GM19023 (cell line): Measurements from ENCODE around the gene SGTA.
"Not testable (repeated sequence)": the region's sequence is repeated elsewhere in the genome, so short reads cannot be mapped to it uniquely, and the experiment has no call there.

ENCODE experiments used
- ATAC-seq: cut with Tn5 transposase; IDR thresholded peaks from one replicate; pipeline ENCODE4 v1.9.1; 2021; ENCODE audit warnings: mild to moderate bottlenecking, moderate library complexity; ENCODE audit not compliant: unreplicated experiment

Gene SGTA

GRCh38 chr19:2782936-2783780, at the start of gene SGTA:
TSS of gene SGTA (minus strand) at chr19:2783273. CDS start at chr19:2769068, 14,205 bp downstream.
- peak; percentile 82 for ATAC-seq

GRCh38 chr19:2827840-2828489, 44.9 kb upstream of the SGTA start:
- no peak for ATAC-seq

DNA sequence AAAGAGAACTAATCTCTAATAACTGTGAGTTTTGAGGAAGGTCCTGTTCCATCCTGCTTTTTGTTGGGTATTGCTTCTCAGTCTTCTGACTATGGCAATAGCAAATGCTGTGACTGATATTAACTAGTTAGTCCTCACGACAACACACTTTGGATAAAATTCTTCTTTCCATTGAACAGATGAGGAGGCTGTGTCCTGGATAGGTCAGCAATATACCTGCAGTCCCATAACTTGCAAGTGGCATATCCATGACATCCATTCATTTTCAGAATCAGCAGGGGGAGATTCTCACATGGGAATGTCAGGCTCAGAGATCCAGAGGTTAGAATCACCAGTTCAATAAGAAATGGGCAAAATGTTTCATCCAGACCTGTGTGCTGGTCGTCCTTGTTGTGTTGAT, 43.9 kb upstream of the SGTA start:
- ATAC-seq: no peak

DNA sequence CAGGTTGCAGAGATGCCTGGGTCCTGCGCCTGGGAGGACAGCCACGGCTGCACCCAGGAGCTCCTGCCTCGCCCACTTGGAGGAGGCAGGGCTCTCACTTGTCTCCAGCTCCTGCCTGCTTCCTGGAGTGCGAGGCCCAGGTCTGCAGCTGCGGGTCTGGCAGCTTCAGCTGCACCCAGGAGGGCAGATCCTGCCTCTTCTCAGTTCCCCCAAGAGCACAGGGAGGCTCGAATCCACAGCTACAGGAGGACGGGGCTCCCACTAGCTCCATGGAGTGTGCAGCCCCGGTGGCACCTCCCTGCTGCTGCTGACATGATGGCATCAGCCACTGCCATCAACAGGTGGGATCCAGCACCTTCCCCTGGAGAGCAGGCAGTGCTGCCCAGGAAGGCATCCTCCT, 41.1 kb upstream of the SGTA start:
- no peak for ATAC-seq

GRCh38 chr19:2823646-2824045, 40.6 kb upstream of the SGTA start:
- ATAC-seq: no peak

DNA sequence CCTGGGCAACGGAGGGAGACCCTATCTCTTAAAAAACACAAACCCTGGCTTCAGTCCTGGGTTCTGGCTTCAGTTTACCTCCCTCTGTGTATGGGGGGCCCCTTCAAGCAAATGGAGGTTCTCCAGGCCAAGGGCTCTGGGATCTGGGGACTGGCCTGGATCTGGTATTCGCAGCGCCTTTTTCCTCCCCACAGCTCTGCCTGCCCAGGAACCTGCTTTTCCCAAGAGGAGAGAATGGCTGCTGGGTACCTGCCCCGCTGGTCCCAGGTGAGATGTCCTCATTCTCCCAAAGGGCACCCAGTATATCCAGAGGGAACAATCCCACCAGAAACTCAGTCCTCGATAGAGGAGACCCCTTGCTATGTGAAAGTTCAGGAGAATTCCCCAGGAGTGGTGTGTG, 39.8 kb upstream of the SGTA start:
- ATAC-seq: no peak

DNA sequence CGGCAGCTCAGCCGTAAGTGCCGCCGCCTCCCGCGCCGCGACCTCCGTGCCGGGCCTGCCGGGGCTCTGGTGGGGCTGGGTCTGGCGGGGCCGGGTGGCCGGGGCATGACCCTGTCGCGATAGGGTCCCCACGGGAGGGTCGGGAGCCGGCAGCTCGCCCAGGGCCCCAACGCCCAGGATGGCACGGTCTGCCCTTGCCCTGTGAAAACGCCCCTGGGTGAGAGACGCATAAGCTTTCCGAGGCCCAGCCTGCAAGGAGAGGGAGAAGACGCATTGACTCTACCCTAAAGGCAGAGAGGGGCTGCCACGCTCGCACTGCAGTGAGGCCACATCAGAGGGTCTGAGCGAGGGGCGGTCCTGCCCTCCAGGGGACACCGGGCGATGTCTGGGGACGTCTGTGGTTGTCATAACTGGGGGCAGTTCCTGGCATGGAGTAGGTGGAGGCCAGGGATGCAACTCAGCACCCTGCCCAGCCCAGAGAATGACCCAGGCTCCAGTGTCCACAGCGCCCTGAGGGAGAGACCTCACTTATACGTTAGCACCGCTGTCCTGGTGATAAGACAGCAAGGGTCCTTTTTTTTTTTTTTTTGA, 37.1 kb upstream of the SGTA start:
- no peak for ATAC-seq

GRCh38 chr19:2819540-2820111, 36.6 kb upstream of the SGTA start, which contains the start of gene ZNF554:
TSS of gene ZNF554 (plus strand) at chr19:2819868. CDS start at chr19:2820072, 204 bp downstream.
- peak; percentile 88 for ATAC-seq

DNA sequence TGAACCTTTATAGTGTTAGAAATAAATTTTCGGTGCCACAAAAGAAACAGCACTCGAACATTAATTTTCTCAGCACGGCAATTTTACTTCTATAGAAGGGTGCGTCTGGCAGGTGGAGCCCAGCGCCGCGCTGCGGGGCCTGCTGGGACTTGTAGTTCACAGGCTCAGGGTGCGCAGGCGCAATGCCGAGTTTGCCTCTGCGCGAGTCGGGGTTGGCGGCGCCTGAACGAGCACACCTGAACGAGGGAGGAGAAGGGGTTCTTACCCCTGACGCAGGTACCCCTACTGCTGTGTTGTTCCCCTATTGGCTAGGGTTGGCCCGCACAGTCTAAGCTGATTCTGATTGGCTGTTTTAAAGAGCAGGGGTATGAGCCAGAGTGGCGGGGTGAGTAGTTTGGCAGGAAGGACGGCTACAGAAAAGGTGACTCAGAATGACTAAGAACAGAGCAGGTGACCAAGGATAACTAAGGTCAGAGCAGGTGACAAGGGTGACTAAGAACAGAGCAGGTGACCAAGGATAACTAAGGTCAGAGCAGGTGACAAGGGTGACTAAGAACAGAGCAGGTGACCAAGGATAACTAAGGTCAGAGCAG, 34.3 kb upstream of the SGTA start:
- not testable (repeated sequence) for ATAC-seq

DNA sequence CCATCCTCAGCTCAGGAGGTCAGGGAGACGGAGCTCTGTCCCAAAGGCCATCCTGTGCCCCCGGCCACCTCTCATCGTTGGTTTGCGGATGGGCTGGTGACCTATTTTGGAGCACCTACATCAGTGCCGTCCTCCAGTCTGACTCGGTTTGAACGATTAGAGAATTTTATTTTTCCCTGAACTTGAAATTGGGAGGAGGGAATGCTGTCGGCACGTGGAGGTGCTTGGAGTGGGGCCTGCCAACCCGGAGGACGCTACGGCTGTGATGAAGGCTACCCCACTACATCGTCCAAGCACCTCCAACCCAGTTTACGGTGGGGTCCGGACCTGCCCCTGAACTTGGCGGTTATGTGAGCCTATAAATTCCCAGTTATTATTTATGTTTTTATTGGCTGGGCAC, 33.6 kb upstream of the SGTA start:
- no peak for ATAC-seq

DNA sequence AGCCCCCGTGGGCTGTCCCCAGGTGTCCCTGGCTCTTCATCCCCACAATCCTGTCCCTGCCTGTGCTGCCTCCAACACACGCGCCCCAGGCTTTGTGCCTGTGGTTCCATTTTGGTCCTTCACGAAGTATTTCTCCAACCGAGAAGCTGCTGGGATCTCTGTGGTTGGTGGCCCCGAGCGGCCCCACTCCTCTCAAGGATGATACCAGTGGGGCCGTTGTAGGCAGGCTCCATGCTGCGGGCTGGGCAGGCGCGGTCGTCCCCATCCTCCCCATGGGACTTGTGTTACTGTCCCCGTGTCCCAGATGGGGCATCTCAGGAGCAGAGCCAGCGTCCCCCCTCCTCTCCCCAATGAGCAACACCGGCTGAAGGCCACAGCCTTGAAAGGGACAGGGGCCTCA, 32.9 kb upstream of the SGTA start:
- no peak for ATAC-seq

- ATAC-seq: no peak
These were observed 32.1 kb upstream of the SGTA start for GRCh38 chr19:2815191-2815614.

DNA sequence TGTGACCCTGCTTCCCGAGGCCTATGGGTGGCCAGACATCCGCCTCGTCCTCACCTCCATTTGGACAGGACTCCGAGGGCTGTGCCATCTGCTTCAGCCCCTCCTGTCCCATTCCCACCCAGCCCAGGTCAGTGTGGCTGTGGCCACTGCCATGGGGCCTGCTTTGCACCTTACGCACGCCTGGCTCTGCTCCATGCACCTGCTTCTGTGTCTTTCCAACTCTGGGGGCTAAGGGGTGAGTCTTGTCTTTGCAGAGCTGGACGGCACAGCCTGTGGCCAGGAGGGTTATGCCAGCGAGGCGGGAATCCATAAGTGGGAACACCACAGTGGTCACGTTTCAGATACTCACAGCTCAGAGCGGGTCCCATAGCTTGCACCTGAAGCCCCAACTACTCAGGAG, 31.4 kb upstream of the SGTA start:
- ATAC-seq: no peak

- no peak for ATAC-seq
These were observed 30.4 kb upstream of the SGTA start for GRCh38 chr19:2813235-2814160.

GRCh38 chr19:2812414-2813234, 29.6 kb upstream of the SGTA start:
- ATAC-seq: no peak

DNA sequence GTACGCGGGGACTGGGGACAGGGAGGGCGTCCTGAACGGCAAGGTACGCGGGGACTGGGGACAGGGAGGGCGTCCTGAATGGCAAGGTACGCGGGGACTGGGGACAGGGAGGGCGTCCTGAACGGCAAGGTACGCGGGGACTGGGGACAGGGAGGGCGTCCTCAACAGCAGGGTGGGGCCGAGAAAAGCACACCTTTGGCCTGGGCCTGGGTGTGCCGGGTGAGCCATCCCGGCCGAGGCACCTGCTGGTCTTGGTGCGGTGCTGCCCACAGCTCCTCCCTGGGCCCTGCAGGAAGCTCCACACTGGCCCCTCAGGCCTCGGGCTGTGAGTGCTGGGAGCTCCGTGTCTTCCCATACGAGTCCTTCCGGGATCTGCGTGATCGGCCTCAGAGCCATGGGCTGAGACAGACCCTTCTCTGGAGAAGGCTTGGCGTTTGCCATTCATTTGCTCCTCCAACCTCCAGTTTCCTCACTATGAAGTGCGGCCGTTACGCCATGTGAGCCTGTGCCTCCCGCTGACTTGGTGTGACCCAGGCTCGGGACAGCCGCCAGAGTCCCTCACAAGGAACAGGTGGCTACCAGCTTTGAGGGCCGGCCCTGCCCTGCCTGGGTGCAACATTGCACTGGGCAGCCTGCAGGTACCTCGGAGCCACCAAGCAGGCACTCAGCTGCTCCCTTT, 28.8 kb upstream of the SGTA start:
- no peak for ATAC-seq

DNA sequence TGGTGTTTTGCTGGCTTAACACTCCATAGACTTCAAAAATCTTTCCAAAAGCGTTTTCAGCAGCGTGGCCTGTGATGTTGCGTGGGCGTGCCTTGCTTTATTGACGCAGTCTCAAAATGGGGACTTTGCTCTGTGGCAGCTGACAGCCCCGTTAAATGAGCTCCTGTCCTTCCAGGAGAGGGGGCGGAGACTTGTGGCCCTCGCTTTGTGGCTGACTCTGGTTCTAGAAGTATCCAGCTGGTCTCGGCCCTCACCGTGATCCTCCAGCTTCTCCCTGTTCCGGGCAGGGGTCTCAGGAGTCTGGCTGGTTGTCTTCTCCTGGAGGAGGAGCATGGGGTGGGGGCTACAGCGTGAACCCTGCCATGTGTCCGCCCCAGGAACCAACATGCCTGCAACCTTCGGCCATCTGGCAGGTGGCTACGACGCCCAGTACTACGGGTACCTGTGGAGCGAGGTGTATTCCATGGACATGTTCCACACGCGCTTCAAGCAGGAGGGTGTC, 28.2 kb upstream of the SGTA start:
- ATAC-seq: no peak
